CD4-positive, alpha-beta memory T cell (primary cell): Measurements from ENCODE around the gene KCNK4. TPM values are rescaled to one million over a fixed set of nuclear protein-coding genes. Genes with fewer than 3 reads are reported as not detected.

Source experiments
- CTCF ChIA-PET: fragments of 350-600 bp; sonication (Branson Sonifier 250); formaldehyde crosslinking; loops from one replicate; lab custom pipeline; 2021; ENCODE audit warnings: inconsistent platforms; ENCODE audit not compliant: partially characterized antibody; lab: Charles Lee
- POLR2A ChIA-PET: fragments of 350-600 bp; sonication (Branson Sonifier 250); formaldehyde crosslinking; loops from one replicate; lab custom pipeline; 2021; ENCODE audit not compliant: partially characterized antibody; lab: Charles Lee
- DNase-seq, 5 donors: peaks; one replicate each; pipeline versions ENCODE4 v3.0.0 to v3.0.0-alpha.2; 2020 to 2022; ENCODE audit warnings: mixed read lengths in 1 of 5
- H3K27ac ChIP-seq: one replicate; pipeline ENCODE4 v1.7.0; 2013; ENCODE audit warnings: low read depth, low read length
- H3K27me3 ChIP-seq: 2 replicates; pipeline ENCODE4 v1.7.0; 2013; ENCODE audit warnings: mild to moderate bottlenecking, low read length, moderate library complexity; ENCODE audit not compliant: insufficient read depth
- H3K36me3 ChIP-seq: 2 replicates; pipeline ENCODE4 v1.7.0; 2013; ENCODE audit warnings: mild to moderate bottlenecking, low read length, moderate library complexity; ENCODE audit not compliant: insufficient read depth
- H3K4me1 ChIP-seq: 2 replicates; pipeline ENCODE4 v1.7.0; 2013; ENCODE audit warnings: mild to moderate bottlenecking, low read length, moderate library complexity; ENCODE audit not compliant: insufficient read depth
- H3K4me3 ChIP-seq, 2 donors: one replicate each; pipeline ENCODE4 v1.7.0; 2013; ENCODE audit warnings: low read length in 2 of 2, mild to moderate bottlenecking in 1 of 2
- H3K9me3 ChIP-seq, 2 donors: one replicate each; pipeline ENCODE4 v1.7.0; 2013; ENCODE audit warnings: low read length in 2 of 2, control low read depth in 1 of 2; ENCODE audit not compliant: control insufficient read depth in 1 of 2
- H3K27ac Mint-ChIP-seq, 7 donors: one replicate each; pipeline ENCODE4 v1.8.0; 2020 to 2021; ENCODE audit warnings: mixed read lengths in 7 of 7, mild to moderate bottlenecking in 6 of 7, inconsistent platforms in 3 of 7, moderate library complexity in 3 of 7
- H3K27me3 Mint-ChIP-seq, 2 donors: one replicate each; pipeline ENCODE4 v1.8.0; 2020 to 2021; ENCODE audit warnings: mixed read lengths in 2 of 2
- H3K36me3 Mint-ChIP-seq, 2 donors: one replicate each; pipeline ENCODE4 v1.8.0; 2020 to 2021; ENCODE audit warnings: mixed read lengths in 2 of 2, inconsistent platforms in 1 of 2, mild to moderate bottlenecking in 1 of 2
- H3K4me1 Mint-ChIP-seq, 4 donors: one replicate each; pipeline ENCODE4 v1.8.0; 2020 to 2021; ENCODE audit warnings: mixed read lengths in 4 of 4, mild to moderate bottlenecking in 1 of 4
- H3K4me3 Mint-ChIP-seq, 8 donors: one replicate each; pipeline ENCODE4 v1.8.0; 2020 to 2021; ENCODE audit warnings: mixed read lengths in 8 of 8, mild to moderate bottlenecking in 7 of 8, moderate library complexity in 6 of 8, inconsistent platforms in 3 of 8
- H3K9me3 Mint-ChIP-seq, 8 donors: one replicate each; pipeline ENCODE4 v1.8.0; 2020 to 2021; ENCODE audit warnings: mixed read lengths in 8 of 8, mild to moderate bottlenecking in 5 of 8, inconsistent platforms in 3 of 8, moderate library complexity in 1 of 8
- intact Hi-C: fragments of 100-400 bp; cut with micrococcal nuclease; formaldehyde crosslinking; loops from one replicate; pipeline ENCODE4 v1.15.1; 2023
- polyA plus RNA-seq, 2 donors: library from polyadenylated mRNA; unstranded; fragments of 300-500 nt; fragmentation: Illumina TruSeq; gene quantifications; one replicate each; pipeline ENCODE4 v1.2.3, GENCODE V29; 2021
- total RNA-seq, 2 experiments: library from RNA; stranded (reverse); gene quantifications; one replicate each; pipeline ENCODE4 v1.2.3, GENCODE V29; 2021

The KCNK4 gene
- total and polyA plus RNA-seq, 4 experiments from 2014 or later: not detected

GRCh38 chr11:64343767-64344559 lies 52.9 kb downstream of the KCNK4 start:
- Mint-ChIP-seq H3K4me1 (peaks cover 18 to 37% (median 28%) of the 10 kb centered on the region in 4 donors), H3K4me3 (no peak overlapping the region), H3K36me3 (peaks cover 8 to 32% of the 10 kb centered on the region in 2 donors), H3K9me3 (no peaks in the 10 kb centered on the region), H3K27ac (no peak overlapping the region), H3K27me3 (no peaks in the 10 kb centered on the region)
- CTCF ChIA-PET: interaction anchor here (1.6 to 4.9 kb wide), 2 partner anchors 27 to 139 kb away, joined by 5 to 40 read pairs; partner anchors contain the start of genes PRDX5 and TRMT112
- Histone ChIP-seq H3K4me1 (peaks cover 40% of the 10 kb centered on the region), H3K36me3 (peaks cover 29% of the 10 kb centered on the region), H3K4me3 (no peak overlapping the region), H3K27ac (no peak overlapping the region), H3K9me3 (no peaks in the 10 kb centered on the region), H3K27me3 (no peaks in the 10 kb centered on the region)
- DNase-seq: no peak
- POLR2A ChIA-PET: interaction anchor here (9.7 kb wide), 1 partner anchor 27 kb away, joined by 153 read pairs; the partner anchor contains the start of genes PRDX5 and TRMT112
- intact Hi-C loops: no loop called here

GRCh38 chr11:64344787-64345186 lies 53.7 kb downstream of the KCNK4 start:
- Histone ChIP-seq H3K9me3 (no peaks in the 10 kb centered on the region), H3K27me3 (no peaks in the 10 kb centered on the region), H3K27ac (no peak overlapping the region), H3K36me3 (peaks cover 31% of the 10 kb centered on the region), H3K4me1 (peaks cover 32% of the 10 kb centered on the region), H3K4me3 (no peak overlapping the region)
- no peak for DNase-seq
- H3K4me3 Mint-ChIP-seq: no peak overlapping the region
- no peaks in the 10 kb centered on the region for H3K9me3 Mint-ChIP-seq
- no peaks in the 10 kb centered on the region for H3K27me3 Mint-ChIP-seq
- peaks cover 11 to 29% (median 20%) of the 10 kb centered on the region in 4 donors for H3K4me1 Mint-ChIP-seq
- H3K36me3 Mint-ChIP-seq: peaks cover 8 to 26% of the 10 kb centered on the region in 2 donors
- ChIA-PET POLR2A (interaction anchor here (1.0 to 9.7 kb wide), 2 partner anchors 27 kb away, joined by 3 to 153 read pairs; partner anchors contain the start of genes PRDX5 and TRMT112), CTCF (interaction anchor here (1.1 to 1.6 kb wide), 2 partner anchors 27 to 139 kb away, joined by 5 read pairs; partner anchors contain the start of gene PRDX5)
- H3K27ac Mint-ChIP-seq: peak overlapping the region in 1 of 7 donors; percentile 48
- intact Hi-C loops: no loop called here

- no peak for DNase-seq
- Mint-ChIP-seq H3K36me3 (peaks cover 8 to 28% of the 10 kb centered on the region in 2 donors), H3K4me1 (peaks cover 0 to 9% (median 8%) of the 10 kb centered on the region in 4 donors), H3K4me3 (peak overlapping the region in 1 of 8 donors; percentile 48), H3K27ac (peak overlapping the region in 1 of 7 donors; percentile 32), H3K27me3 (no peaks in the 10 kb centered on the region), H3K9me3 (no peaks in the 10 kb centered on the region)
- ChIA-PET CTCF (no interaction called here), POLR2A (no interaction called here)
- Histone ChIP-seq H3K4me3 (no peak overlapping the region), H3K27ac (no peak overlapping the region), H3K36me3 (peaks cover 31% of the 10 kb centered on the region), H3K4me1 (peaks cover 7% of the 10 kb centered on the region), H3K9me3 (no peaks in the 10 kb centered on the region), H3K27me3 (no peaks in the 10 kb centered on the region)
- intact Hi-C loops: no loop called here
Observed at GRCh38 chr11:64347193-64347867, 56.2 kb downstream of the KCNK4 start.

GRCh38 chr11:64348383-64349024 lies 57.4 kb downstream of the KCNK4 start:
- Mint-ChIP-seq H3K36me3 (peaks cover 8 to 26% of the 10 kb centered on the region in 2 donors), H3K9me3 (no peaks in the 10 kb centered on the region), H3K27me3 (no peaks in the 10 kb centered on the region), H3K4me3 (no peak overlapping the region), H3K27ac (no peak overlapping the region), H3K4me1 (peaks cover 0 to 5% (median 4%) of the 10 kb centered on the region in 4 donors)
- H3K4me1 ChIP-seq: peaks cover under 1% of the 10 kb centered on the region
- no peak overlapping the region for H3K4me3 ChIP-seq
- intact Hi-C loops: no loop called here
- no peak overlapping the region for H3K27ac ChIP-seq
- H3K36me3 ChIP-seq: peaks cover 28% of the 10 kb centered on the region
- H3K9me3 ChIP-seq: no peaks in the 10 kb centered on the region
- no peak for DNase-seq
- H3K27me3 ChIP-seq: no peaks in the 10 kb centered on the region
- ChIA-PET CTCF (interaction anchor here (1.0 kb wide), 1 partner anchor 11 kb away, joined by 3 read pairs; no protein-coding TSS in a partner anchor), POLR2A (interaction anchor here (0.6 kb wide), 1 partner anchor 39 kb away, joined by 3 read pairs; no protein-coding TSS in a partner anchor)

GRCh38 chr11:64349025-64349387 lies 57.9 kb downstream of the KCNK4 start:
- H3K27me3 ChIP-seq: no peaks in the 10 kb centered on the region
- ChIA-PET CTCF (interaction anchor here (1.0 kb wide), 1 partner anchor 11 kb away, joined by 3 read pairs; no protein-coding TSS in a partner anchor), POLR2A (no interaction called here)
- intact Hi-C loops: no loop called here
- H3K4me1 ChIP-seq: no peaks in the 10 kb centered on the region
- no peak overlapping the region for H3K27ac ChIP-seq
- Mint-ChIP-seq H3K4me3 (no peak overlapping the region), H3K36me3 (peaks cover 8 to 26% of the 10 kb centered on the region in 2 donors), H3K27ac (no peak overlapping the region), H3K9me3 (no peaks in the 10 kb centered on the region), H3K27me3 (no peaks in the 10 kb centered on the region), H3K4me1 (peaks cover 0 to 5% (median 4%) of the 10 kb centered on the region in 4 donors)
- H3K4me3 ChIP-seq: no peak overlapping the region
- H3K9me3 ChIP-seq: no peaks in the 10 kb centered on the region
- H3K36me3 ChIP-seq: peaks cover 23% of the 10 kb centered on the region
- no peak for DNase-seq

GRCh38 chr11:64349404-64349803 lies 58.3 kb downstream of the KCNK4 start:
- Histone ChIP-seq H3K4me3 (no peak overlapping the region), H3K9me3 (no peaks in the 10 kb centered on the region), H3K4me1 (no peaks in the 10 kb centered on the region), H3K36me3 (peaks cover 19% of the 10 kb centered on the region), H3K27me3 (no peaks in the 10 kb centered on the region), H3K27ac (no peak overlapping the region)
- DNase-seq: no peak
- H3K27me3 Mint-ChIP-seq: no peaks in the 10 kb centered on the region
- ChIA-PET CTCF (interaction anchor here (1.0 kb wide), 1 partner anchor 10 kb away, joined by 3 read pairs; no protein-coding TSS in a partner anchor), POLR2A (no interaction called here)
- intact Hi-C loops: no loop called here
- H3K4me3 Mint-ChIP-seq: no peak overlapping the region
- no peak overlapping the region for H3K27ac Mint-ChIP-seq
- H3K4me1 Mint-ChIP-seq: peaks cover 0 to 5% (median 4%) of the 10 kb centered on the region in 4 donors
- H3K36me3 Mint-ChIP-seq: peaks cover 8 to 26% of the 10 kb centered on the region in 2 donors
- H3K9me3 Mint-ChIP-seq: no peaks in the 10 kb centered on the region
